ENCODE data around the gene RNU7-1.

Gene RNU7-1

GRCh38 chr12:6979453-6979852, 35.8 kb downstream of the RNU7-1 start:
- Histone ChIP-seq H3K36me3 (replicated peaks; ENCODE audit: insufficient read depth, low read length) (0 out of 2 replicates have a peak, but pooled peaks cover 7% of the 10 kb centered on the region), H3K9me3 (replicated peaks; ENCODE audit: insufficient read depth, low read length) (no peaks in the 10 kb centered on the region), H3K9ac (ENCODE audit: low read length) (no peak overlapping the region), H2AFZ (ENCODE audit: low read length) (no peak overlapping the region), H3F3A (ENCODE audit: insufficient read depth, low read length) (peaks cover 20% of the 10 kb centered on the region), H3K4me3 (ENCODE audit: low read length) (no peak overlapping the region), H3K27me3 (replicated peaks; ENCODE audit: insufficient read depth, low read length) (no peaks in the 10 kb centered on the region), H3K79me2 (ENCODE audit: low read length) (peaks cover 18% of the 10 kb centered on the region), H4K20me1 (ENCODE audit: insufficient read depth, low read length) (no peaks in the 10 kb centered on the region), H3K27ac (ENCODE audit: low read length) (no peak overlapping the region), H3K4me1 (ENCODE audit: low read length) (peaks cover 25% of the 10 kb centered on the region), H3K9me2 (replicated peaks; ENCODE audit: insufficient read depth, low read length) (no peaks in the 10 kb centered on the region), H3K4me2 (ENCODE audit: low read depth, low read length) (no peak overlapping the region)
- TF ChIP-seq EZH2phosphoT487 (IDR thresholded peaks at IDR 0.05; ENCODE audit: low read length) (no peak), EZH2 (optimal IDR thresholded peaks at IDR 0.05; ENCODE audit: low read depth, low read length) (no peak)
- TF ChIP-seq, protein P1, sequence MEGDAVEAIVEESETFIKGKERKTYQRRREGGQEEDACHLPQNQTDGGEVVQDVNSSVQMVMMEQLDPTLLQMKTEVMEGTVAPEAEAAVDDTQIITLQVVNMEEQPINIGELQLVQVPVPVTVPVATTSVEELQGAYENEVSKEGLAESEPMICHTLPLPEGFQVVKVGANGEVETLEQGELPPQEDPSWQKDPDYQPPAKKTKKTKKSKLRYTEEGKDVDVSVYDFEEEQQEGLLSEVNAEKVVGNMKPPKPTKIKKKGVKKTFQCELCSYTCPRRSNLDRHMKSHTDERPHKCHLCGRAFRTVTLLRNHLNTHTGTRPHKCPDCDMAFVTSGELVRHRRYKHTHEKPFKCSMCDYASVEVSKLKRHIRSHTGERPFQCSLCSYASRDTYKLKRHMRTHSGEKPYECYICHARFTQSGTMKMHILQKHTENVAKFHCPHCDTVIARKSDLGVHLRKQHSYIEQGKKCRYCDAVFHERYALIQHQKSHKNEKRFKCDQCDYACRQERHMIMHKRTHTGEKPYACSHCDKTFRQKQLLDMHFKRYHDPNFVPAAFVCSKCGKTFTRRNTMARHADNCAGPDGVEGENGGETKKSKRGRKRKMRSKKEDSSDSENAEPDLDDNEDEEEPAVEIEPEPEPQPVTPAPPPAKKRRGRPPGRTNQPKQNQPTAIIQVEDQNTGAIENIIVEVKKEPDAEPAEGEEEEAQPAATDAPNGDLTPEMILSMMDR (IDR thresholded peaks at IDR 0.05; ENCODE audit: low read length) = no peak
- no peak for DNase-seq

DNA sequence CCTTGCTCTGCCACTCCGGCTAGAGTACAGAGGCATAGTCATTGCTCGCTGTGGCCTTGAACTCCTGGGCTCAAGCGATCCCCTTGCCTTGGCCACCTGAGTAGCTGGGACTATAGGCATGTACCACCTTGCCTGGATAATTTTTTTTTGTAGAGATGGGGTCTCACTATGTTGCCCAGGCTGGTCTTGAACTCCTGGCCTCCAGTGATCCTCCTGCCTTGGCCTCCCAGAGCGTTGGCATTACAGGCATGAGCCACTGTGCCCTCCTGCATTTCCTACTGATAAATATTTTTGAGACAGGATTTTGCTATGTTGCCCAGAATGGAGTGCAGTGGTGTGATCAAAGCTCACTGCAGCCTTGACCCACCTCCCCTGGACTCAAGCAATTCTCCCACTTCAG, 36.5 kb downstream of the RNU7-1 start:
- H3K4me3 ChIP-seq (ENCODE audit: low read length) = no peak overlapping the region
- H3K9me2 ChIP-seq (replicated peaks; ENCODE audit: insufficient read depth, low read length) = no peaks in the 10 kb centered on the region
- TF ChIP-seq EZH2 (optimal IDR thresholded peaks at IDR 0.05; ENCODE audit: low read depth, low read length) (no peak), EZH2phosphoT487 (IDR thresholded peaks at IDR 0.05; ENCODE audit: low read length) (no peak)
- TF ChIP-seq, protein P1 (IDR thresholded peaks at IDR 0.05; ENCODE audit: low read length) = no peak
- DNase-seq = no peak
- H3K4me2 ChIP-seq (ENCODE audit: low read depth, low read length) = no peak overlapping the region
- no peak overlapping the region for H3K9ac ChIP-seq (ENCODE audit: low read length)
- no peaks in the 10 kb centered on the region for H4K20me1 ChIP-seq (ENCODE audit: insufficient read depth, low read length)
- H2AFZ ChIP-seq (ENCODE audit: low read length) = no peak overlapping the region
- 0 out of 2 replicates have a peak, but pooled peaks cover 3% of the 10 kb centered on the region for H3K36me3 ChIP-seq (replicated peaks; ENCODE audit: insufficient read depth, low read length)
- no peaks in the 10 kb centered on the region for H3K27me3 ChIP-seq (replicated peaks; ENCODE audit: insufficient read depth, low read length)
- peaks cover 19% of the 10 kb centered on the region for H3K4me1 ChIP-seq (ENCODE audit: low read length)
- peaks cover 17% of the 10 kb centered on the region for H3K79me2 ChIP-seq (ENCODE audit: low read length)
- H3K9me3 ChIP-seq (replicated peaks; ENCODE audit: insufficient read depth, low read length) = no peaks in the 10 kb centered on the region
- no peak overlapping the region for H3K27ac ChIP-seq (ENCODE audit: low read length)
- peaks cover 14% of the 10 kb centered on the region for H3F3A ChIP-seq (ENCODE audit: insufficient read depth, low read length)

- H3K4me3 ChIP-seq (ENCODE audit: low read length) = no peak overlapping the region
- H3F3A ChIP-seq (ENCODE audit: insufficient read depth, low read length) = peaks cover 8% of the 10 kb centered on the region
- no peak overlapping the region for H3K27ac ChIP-seq (ENCODE audit: low read length)
- peaks cover 13% of the 10 kb centered on the region for H3K4me1 ChIP-seq (ENCODE audit: low read length)
- H3K9me2 ChIP-seq (replicated peaks; ENCODE audit: insufficient read depth, low read length) = no peaks in the 10 kb centered on the region
- H3K79me2 ChIP-seq (ENCODE audit: low read length) = peaks cover 17% of the 10 kb centered on the region
- no peak overlapping the region for H2AFZ ChIP-seq (ENCODE audit: low read length)
- DNase-seq = no peak
- TF ChIP-seq EZH2 (optimal IDR thresholded peaks at IDR 0.05; ENCODE audit: low read depth, low read length) (no peak), EZH2phosphoT487 (IDR thresholded peaks at IDR 0.05; ENCODE audit: low read length) (no peak)
- TF ChIP-seq, protein P1 (IDR thresholded peaks at IDR 0.05; ENCODE audit: low read length) = no peak
- no peaks in the 10 kb centered on the region for H3K27me3 ChIP-seq (replicated peaks; ENCODE audit: insufficient read depth, low read length)
- no peaks in the 10 kb centered on the region for H3K9me3 ChIP-seq (replicated peaks; ENCODE audit: insufficient read depth, low read length)
- H3K36me3 ChIP-seq (replicated peaks; ENCODE audit: insufficient read depth, low read length) = 0 out of 2 replicates have a peak, but pooled peaks cover 3% of the 10 kb centered on the region
- H3K9ac ChIP-seq (ENCODE audit: low read length) = no peak overlapping the region
- H4K20me1 ChIP-seq (ENCODE audit: insufficient read depth, low read length) = no peaks in the 10 kb centered on the region
- H3K4me2 ChIP-seq (ENCODE audit: low read depth, low read length) = no peak overlapping the region
Observed at GRCh38 chr12:6980740-6981139, 37.1 kb downstream of the RNU7-1 start.
